Measurements from ENCODE around the gene ABR.
"Not testable (repeated sequence)": the region's sequence is repeated elsewhere in the genome, so short reads cannot be mapped to it uniquely, and the experiment has no call there.

ABR gene

DNA sequence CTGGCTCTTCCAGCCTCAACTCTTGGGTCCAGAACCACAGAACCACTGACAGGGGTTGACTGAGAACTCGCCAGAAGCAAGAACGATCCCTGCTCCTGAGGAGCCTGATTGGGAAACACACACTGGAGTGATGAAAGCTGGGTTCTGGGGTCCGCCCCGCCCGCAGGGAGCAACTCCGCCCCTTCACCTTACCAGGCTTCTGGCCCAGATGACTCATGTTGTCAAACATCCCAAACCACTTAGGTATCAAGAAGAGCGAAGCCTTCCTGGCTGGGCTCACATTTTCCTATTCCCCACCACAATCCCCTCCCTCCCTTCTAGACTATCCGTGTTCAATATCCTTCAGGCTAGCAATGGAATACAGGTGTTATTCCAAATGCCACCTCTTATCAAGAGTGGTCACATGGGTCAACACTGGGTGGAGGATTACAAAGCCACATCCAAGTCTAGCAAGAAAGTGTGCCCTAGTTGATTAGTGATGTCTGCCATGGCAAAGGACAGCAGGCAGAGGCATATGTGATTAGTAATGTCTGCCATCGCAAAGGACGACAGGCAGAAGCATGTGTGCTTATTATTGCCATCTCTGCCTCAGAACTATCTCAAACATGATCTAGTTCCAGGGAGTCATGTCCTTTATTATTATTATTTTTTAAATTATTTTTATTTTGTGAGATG, 112.4 kb downstream of the ABR start:
- in situ Hi-C loops (cut with HindIII; ENCODE audit: low sequenced_read_pairs): no loop called here
- no peak for TF ChIP-seq CTCF (IDR thresholded peaks at IDR 0.05; ENCODE audit: low read depth, low read length, missing control alignments)
- H3K4me3 ChIP-seq (ENCODE audit: low read depth, low read length): no peak overlapping the region
- DNase-seq (ENCODE audit: low read depth): no peak

GRCh38 chr17:1065416-1065815, 114.4 kb downstream of the ABR start:
- in situ Hi-C loops (cut with HindIII; ENCODE audit: low sequenced_read_pairs); DNase-seq (ENCODE audit: low read depth): not testable (repeated sequence)

DNA sequence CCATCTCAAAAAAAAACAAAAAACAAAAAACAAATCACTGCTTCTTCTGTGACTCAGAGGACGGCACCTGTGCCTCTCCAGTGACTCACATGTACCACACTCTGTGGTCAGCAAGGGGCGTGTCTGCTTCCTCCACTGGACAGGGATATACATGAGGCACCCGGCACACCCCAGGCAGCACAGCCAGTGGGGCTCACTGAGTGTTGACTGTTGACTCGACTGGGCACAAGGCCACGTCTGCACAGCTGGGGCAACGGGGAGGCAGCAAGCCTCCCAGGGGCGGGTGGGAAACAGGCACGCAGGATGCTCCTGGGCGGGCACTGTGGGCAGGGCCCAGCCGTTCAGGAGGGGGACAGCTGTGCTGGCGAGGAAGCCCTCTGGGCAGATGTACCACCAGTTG, 118.8 kb downstream of the ABR start:
- TF ChIP-seq CTCF (IDR thresholded peaks at IDR 0.05; ENCODE audit: low read depth, low read length, missing control alignments): no peak
- in situ Hi-C loops (cut with HindIII; ENCODE audit: low sequenced_read_pairs): no loop called here
- peak; percentile 79 for DNase-seq (ENCODE audit: low read depth)
- no peak overlapping the region for H3K4me3 ChIP-seq (ENCODE audit: low read depth, low read length)

More at GRCh38 chr17:1065416-1065815, 114.4 kb downstream of the ABR start:
- H3K4me3 ChIP-seq (ENCODE audit: low read depth, low read length): not testable (repeated sequence)

- no peak for TF ChIP-seq CTCF (IDR thresholded peaks at IDR 0.05; ENCODE audit: low read depth, low read length, missing control alignments)
- no peak overlapping the region for H3K4me3 ChIP-seq (ENCODE audit: low read depth, low read length)
- in situ Hi-C loops (cut with HindIII; ENCODE audit: low sequenced_read_pairs): loop anchor here (10.0 kb wide), 1 partner anchor 54 kb away; no protein-coding TSS in a partner anchor
- no peak for DNase-seq (ENCODE audit: low read depth)
Measured at GRCh38 chr17:1059131-1059795, 120.5 kb downstream of the ABR start.

DNA sequence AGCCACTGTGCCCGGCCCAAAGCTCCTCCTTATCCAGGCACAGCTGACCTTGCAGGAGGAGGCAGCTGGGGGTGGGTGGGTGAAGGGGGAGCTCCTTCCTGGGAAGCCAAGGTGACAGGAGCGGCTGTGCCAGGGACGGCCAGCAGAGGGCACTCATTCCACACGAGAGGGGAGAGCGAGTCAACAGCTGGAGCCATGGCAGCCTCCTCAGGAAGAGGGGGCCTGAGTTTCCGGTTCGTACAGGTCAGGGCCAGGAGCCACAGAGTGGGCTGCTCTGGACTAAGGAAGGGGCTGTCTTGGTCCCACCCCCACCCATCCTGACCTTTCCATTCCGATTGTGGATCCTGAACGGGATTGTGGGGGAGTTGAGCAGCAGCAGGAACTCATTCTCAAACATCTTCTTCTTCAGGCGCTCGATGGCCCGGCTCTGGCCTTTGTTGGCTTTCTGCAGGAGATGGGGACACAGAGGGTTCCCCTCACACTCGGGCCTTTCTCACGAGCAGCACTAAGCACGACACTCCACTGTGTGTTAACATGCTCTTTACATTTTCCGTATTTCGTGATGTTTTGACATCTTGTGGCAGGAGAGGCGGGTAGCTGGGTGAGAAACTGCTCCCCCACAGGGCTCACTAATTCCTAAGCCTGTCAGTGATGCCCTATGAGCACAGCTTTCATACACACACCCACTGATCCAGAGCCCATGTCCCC, 121.2 kb downstream of the ABR start:
- no peak overlapping the region for H3K4me3 ChIP-seq (ENCODE audit: low read depth, low read length)
- TF ChIP-seq CTCF (IDR thresholded peaks at IDR 0.05; ENCODE audit: low read depth, low read length, missing control alignments): peak; percentile 30
- in situ Hi-C loops (cut with HindIII; ENCODE audit: low sequenced_read_pairs): loop anchor here (10.0 kb wide), 1 partner anchor 54 kb away; no protein-coding TSS in a partner anchor
- DNase-seq (ENCODE audit: low read depth): no peak

DNA sequence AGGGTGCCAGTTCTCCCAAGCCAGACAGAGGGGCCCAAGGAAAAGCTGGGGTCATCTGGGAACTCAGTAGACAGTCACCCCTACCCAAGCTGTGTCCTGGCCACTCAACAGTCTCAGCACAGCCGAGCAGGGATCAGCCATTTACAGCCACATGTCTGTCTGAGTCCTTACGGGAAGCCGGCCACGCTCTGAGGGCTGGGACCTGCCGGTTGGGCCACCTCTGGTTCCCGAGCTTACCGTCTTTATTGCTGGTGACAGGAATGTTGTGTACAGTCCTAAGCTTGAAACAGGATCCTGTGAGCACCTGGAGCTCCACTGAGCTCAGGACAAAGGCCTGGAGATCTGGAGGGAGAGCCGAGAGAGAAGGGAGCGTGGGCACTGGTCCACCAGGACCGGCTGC, 123.0 kb downstream of the ABR start:
- TF ChIP-seq CTCF (IDR thresholded peaks at IDR 0.05; ENCODE audit: low read depth, low read length, missing control alignments): no peak
- in situ Hi-C loops (cut with HindIII; ENCODE audit: low sequenced_read_pairs): loop anchor here (10.0 kb wide), 1 partner anchor 52 kb away; no protein-coding TSS in a partner anchor
- DNase-seq (ENCODE audit: low read depth): no peak
- H3K4me3 ChIP-seq (ENCODE audit: low read depth, low read length): no peak overlapping the region
